HT-29 (cell line): ENCODE data around the gene CNTN2. TPM values are rescaled to one million over a fixed set of nuclear protein-coding genes. Genes with fewer than 3 reads are reported as not detected.

Experiments used
- DNase-seq: peaks from one replicate; pipeline ENCODE4 v3.0.0-alpha.2; 2015; ENCODE audit warnings: low spot score
- total RNA-seq: library from RNA; depleted of rRNA; stranded (reverse); fragments of >200 nt; shearing (Covaris generic); gene quantifications from 2 replicates; pipeline ENCODE4 v1.2.3, GENCODE V29; 2014; rRNA removed

CNTN2 gene
- total RNA-seq, 1 experiment from 2014 or later = not detected

- no peak for DNase-seq
Measured at GRCh38 chr1:205124726-205125125, 81.7 kb downstream of the CNTN2 start.

- no peak for DNase-seq
Measured at GRCh38 chr1:205127646-205128045, 84.6 kb downstream of the CNTN2 start.

Other genes with a start within 250 kb of the CNTN2 start
- not detected in 2 replicates for gene NFASC, start 172.3 kb upstream of the CNTN2 start, total RNA-seq
- gene TMEM81, start 41.2 kb downstream of the CNTN2 start, total RNA-seq = 0.92 and 1.5 TPM in 2 replicates
- gene RBBP5, start 78.8 kb downstream of the CNTN2 start, total RNA-seq = 10.7 and 12.2 TPM in 2 replicates
- 1.2 and 1.7 TPM in 2 replicates for gene DSTYK, start 168.5 kb downstream of the CNTN2 start, total RNA-seq
- 0.08 and 0.21 TPM in 2 replicates for gene TMCC2, start 184.7 kb downstream of the CNTN2 start, total RNA-seq